Kidney capillary endothelial cell (primary cell): Measurements from ENCODE around the gene FANCI.

Source experiments
- DNase-seq: peaks from one replicate; pipeline ENCODE4 v3.0.0-alpha.2; 2018; ENCODE audit warnings: low spot score

Gene FANCI

GRCh38 chr15:89333959-89334509, 90.3 kb downstream of the FANCI start:
- DNase-seq = no peak

GRCh38 chr15:89334510-89335297, 90.9 kb downstream of the FANCI start, which contains the start of gene POLG:
POLG (minus strand) TSS chr15:89334824; CDS start chr15:89333754, 1,070 bp downstream.
- peak; percentile 98 for DNase-seq

- DNase-seq = no peak
These were observed 91.7 kb downstream of the FANCI start for GRCh38 chr15:89335298-89336041.

- no peak for DNase-seq
These were observed 94.3 kb downstream of the FANCI start for GRCh38 chr15:89338036-89338435.

GRCh38 chr15:89340573-89340972, 96.8 kb downstream of the FANCI start:
- DNase-seq = no peak

GRCh38 chr15:89341316-89342005, 97.7 kb downstream of the FANCI start:
- DNase-seq = no peak

GRCh38 chr15:89342840-89343239, 99.1 kb downstream of the FANCI start:
- no peak for DNase-seq

- DNase-seq = no peak
These were observed 101.5 kb downstream of the FANCI start for GRCh38 chr15:89345248-89345647.

GRCh38 chr15:89346516-89347231, 102.9 kb downstream of the FANCI start:
- no peak for DNase-seq

- no peak for DNase-seq
These were observed 105.4 kb downstream of the FANCI start for GRCh38 chr15:89349206-89349558.

GRCh38 chr15:89352476-89352875, 108.7 kb downstream of the FANCI start:
- DNase-seq = no peak

- DNase-seq = no peak
These were observed 110.2 kb downstream of the FANCI start for GRCh38 chr15:89353991-89354390.

- no peak for DNase-seq
These were observed 113.0 kb downstream of the FANCI start for GRCh38 chr15:89356634-89357298.

GRCh38 chr15:89358435-89358754, 114.6 kb downstream of the FANCI start:
- no peak for DNase-seq

GRCh38 chr15:89358755-89359439, 115.1 kb downstream of the FANCI start:
- peak; percentile 72 for DNase-seq

- DNase-seq = no peak
These were observed 115.9 kb downstream of the FANCI start for GRCh38 chr15:89359471-89360293.

- no peak for DNase-seq
These were observed 116.7 kb downstream of the FANCI start for GRCh38 chr15:89360294-89360971.

GRCh38 chr15:89361451-89362202, 117.8 kb downstream of the FANCI start:
- peak; percentile 43 for DNase-seq
